Transverse colon (tissue), 4 donors: Measurements from ENCODE around the gene CREB5. TPM values are rescaled to one million over a fixed set of nuclear protein-coding genes. Genes with fewer than 3 reads are reported as not detected.

Experiments used
- DNase-seq: peaks from one replicate; pipeline ENCODE4 v3.0.0-alpha.2; 2019
- H3K27ac ChIP-seq, 4 donors: fragments of 200-600 bp; sonication (generic); 2 replicates each; pipeline ENCODE4 v1.5.1; 2016 to 2018; ENCODE audit warnings: inconsistent platforms in 4 of 4
- H3K27me3 ChIP-seq: fragments of 200-600 bp; sonication (generic); 2 replicates; pipeline ENCODE4 v1.5.1; 2017; ENCODE audit warnings: inconsistent platforms
- H3K36me3 ChIP-seq, 4 donors: fragments of 200-600 bp; sonication (generic); 2 replicates each; pipeline ENCODE4 v1.5.1; 2017 to 2019; ENCODE audit warnings: inconsistent platforms in 4 of 4
- H3K4me1 ChIP-seq, 4 donors: fragments of 200-600 bp; sonication (generic); 2 replicates each; pipeline ENCODE4 v1.5.1; 2017 to 2020; ENCODE audit warnings: inconsistent platforms in 4 of 4
- H3K4me3 ChIP-seq, 4 donors: fragments of 200-600 bp; sonication (generic); 1 replicate in 1 of 4; 2 replicates in 3 of 4; pipeline versions ENCODE4 v1.5.1 to v1.6.1; 2017 to 2019; ENCODE audit warnings: inconsistent platforms in 4 of 4
- H3K9me3 ChIP-seq, 2 donors: fragments of 200-600 bp; sonication (generic); 2 replicates each; pipeline ENCODE4 v1.5.1; 2017 to 2019; ENCODE audit warnings: inconsistent platforms in 2 of 2
- EP300 ChIP-seq: sonication (generic); formaldehyde crosslinking; IDR thresholded peaks from one replicate; pipeline ENCODE4 v1.6.1; 2017; ENCODE audit warnings: antibody characterized with exemption, low read depth
- POLR2A ChIP-seq: fragments of 450-650 bp; IDR thresholded peaks from one replicate; pipeline ENCODE4 v1.6.1; 2016; ENCODE audit warnings: antibody characterized with exemption, mild to moderate bottlenecking, moderate library complexity
- POLR2AphosphoS5 ChIP-seq, 3 donors: sonication (generic); formaldehyde crosslinking; IDR thresholded peaks; one replicate each; pipeline ENCODE4 v1.6.1; 2016; ENCODE audit warnings: antibody characterized with exemption in 3 of 3
- WGBS, 2 donors: methylation state at CpG; one replicate each; pipeline ENCODE4 v1.1.5; 2018; ENCODE audit warnings: low coverage in 1 of 2; 5-methylcytosine and 5-hydroxymethylcytosine counted together
- in situ Hi-C, 4 donors: fragments of 200-750 bp; cut with MboI; loops; one replicate each; pipeline versions ENCODE4 v1.15.0 to v1.15.1; 2017; ENCODE audit warnings: low sequenced_read_pairs in 3 of 4, low pct_ligation_motif_present in 1 of 4, low pct_unique_long_range_greater_than_20kb in 1 of 4
- intact Hi-C: fragments of 100-400 bp; cut with DNase I; formaldehyde crosslinking; loops from one replicate; pipeline ENCODE4 v1.15.1; 2023; ENCODE audit warnings: low total_unique reads
- total RNA-seq, 4 donors: library from RNA; depleted of rRNA; stranded (reverse); fragments of >200 nt; gene quantifications; one replicate each; pipeline ENCODE4 v1.1.0, GENCODE V29; 2016
- TF ChIP-seq, protein P1 (sequence below), 5 experiments: fragments of 200-600 bp in 3 of 5; fragments of 450-650 bp in 2 of 5; sonication (generic) in 3 of 5; IDR thresholded peaks; 1 replicate in 2 of 5; 2 replicates in 3 of 5; pipeline ENCODE4 v1.5.1; 2016 to 2017; ENCODE audit warnings: antibody characterized with exemption in 5 of 5, inconsistent platforms in 3 of 5, mild to moderate bottlenecking in 2 of 5, moderate library complexity in 1 of 5

Gene CREB5
- total RNA-seq, 4 donors from 2014 or later, result 3.0 to 12.2 (median 7.0) TPM

DNA sequence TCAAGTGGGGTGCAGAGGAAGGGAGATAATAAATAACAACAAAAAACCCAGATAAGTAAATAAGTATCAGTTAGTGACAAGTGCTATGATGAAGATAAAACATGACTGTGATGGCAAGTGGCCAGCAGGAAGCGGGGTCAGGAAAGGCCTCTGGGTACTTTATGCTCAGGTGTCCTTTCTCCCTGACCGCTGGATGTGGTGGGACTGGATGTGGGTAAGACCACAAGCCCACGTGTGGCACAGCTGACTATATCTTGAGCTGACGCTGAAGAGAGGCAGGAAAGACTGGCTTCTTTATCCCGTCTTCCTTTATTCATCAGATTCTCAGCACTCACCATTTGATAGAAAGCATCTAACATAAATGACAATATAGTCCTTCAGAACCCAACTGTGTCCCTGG, 87.8 kb downstream of the CREB5 start:
- no peak overlapping the region for H3K27ac ChIP-seq
- WGBS, 2 donors, result 60 to 73% methylated on average over 3 to 5 of the region's 5 CpGs

DNA sequence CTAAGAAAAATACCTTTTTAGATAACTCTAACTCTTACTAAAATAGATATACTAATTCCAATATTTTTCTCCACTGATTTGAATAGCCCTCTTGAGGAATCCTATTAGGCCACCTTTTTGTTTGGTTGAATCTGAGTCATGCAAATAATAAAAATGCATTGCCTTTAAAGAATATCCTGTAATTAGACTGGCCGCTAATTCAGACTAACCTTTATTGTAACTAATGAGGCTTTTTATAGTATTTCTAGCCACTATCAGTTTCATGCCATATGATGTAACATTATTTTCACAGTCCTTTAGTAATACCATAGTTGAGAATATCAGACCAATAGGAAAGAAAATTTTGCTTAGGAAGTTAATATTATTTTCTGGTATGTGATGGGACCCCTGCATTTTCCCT, 90.1 kb downstream of the CREB5 start:
- in situ Hi-C loops (no loop called here), intact Hi-C loops (no loop called here)
- TF ChIP-seq EP300 (no peak), POLR2AphosphoS5 (IDR thresholded peaks at IDR 0.05) (no peak), POLR2A (no peak)
- TF ChIP-seq, protein P1, sequence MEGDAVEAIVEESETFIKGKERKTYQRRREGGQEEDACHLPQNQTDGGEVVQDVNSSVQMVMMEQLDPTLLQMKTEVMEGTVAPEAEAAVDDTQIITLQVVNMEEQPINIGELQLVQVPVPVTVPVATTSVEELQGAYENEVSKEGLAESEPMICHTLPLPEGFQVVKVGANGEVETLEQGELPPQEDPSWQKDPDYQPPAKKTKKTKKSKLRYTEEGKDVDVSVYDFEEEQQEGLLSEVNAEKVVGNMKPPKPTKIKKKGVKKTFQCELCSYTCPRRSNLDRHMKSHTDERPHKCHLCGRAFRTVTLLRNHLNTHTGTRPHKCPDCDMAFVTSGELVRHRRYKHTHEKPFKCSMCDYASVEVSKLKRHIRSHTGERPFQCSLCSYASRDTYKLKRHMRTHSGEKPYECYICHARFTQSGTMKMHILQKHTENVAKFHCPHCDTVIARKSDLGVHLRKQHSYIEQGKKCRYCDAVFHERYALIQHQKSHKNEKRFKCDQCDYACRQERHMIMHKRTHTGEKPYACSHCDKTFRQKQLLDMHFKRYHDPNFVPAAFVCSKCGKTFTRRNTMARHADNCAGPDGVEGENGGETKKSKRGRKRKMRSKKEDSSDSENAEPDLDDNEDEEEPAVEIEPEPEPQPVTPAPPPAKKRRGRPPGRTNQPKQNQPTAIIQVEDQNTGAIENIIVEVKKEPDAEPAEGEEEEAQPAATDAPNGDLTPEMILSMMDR (IDR thresholded peaks at IDR 0.05), result no peak
- no peaks in the 10 kb centered on the region for H3K36me3 ChIP-seq
- no peak for DNase-seq
- WGBS, 2 donors, result 92 to 93% methylated on average over 1 of the region's 1 CpG
- H3K27me3 ChIP-seq, result no peaks in the 10 kb centered on the region
- no peak overlapping the region for H3K27ac ChIP-seq
- H3K9me3 ChIP-seq, result no peaks in the 10 kb centered on the region
- H3K4me3 ChIP-seq, result no peak overlapping the region
- no peaks in the 10 kb centered on the region for H3K4me1 ChIP-seq

More for the DNA sequence above, 87.8 kb downstream of the CREB5 start:
- no peak for DNase-seq
- Histone ChIP-seq H3K36me3 (no peaks in the 10 kb centered on the region), H3K9me3 (no peaks in the 10 kb centered on the region), H3K27me3 (no peaks in the 10 kb centered on the region), H3K4me3 (no peak overlapping the region), H3K4me1 (no peaks in the 10 kb centered on the region)
- TF ChIP-seq EP300 (no peak), POLR2A (no peak)
- in situ Hi-C loops (no loop called here), intact Hi-C loops (no loop called here)

DNA sequence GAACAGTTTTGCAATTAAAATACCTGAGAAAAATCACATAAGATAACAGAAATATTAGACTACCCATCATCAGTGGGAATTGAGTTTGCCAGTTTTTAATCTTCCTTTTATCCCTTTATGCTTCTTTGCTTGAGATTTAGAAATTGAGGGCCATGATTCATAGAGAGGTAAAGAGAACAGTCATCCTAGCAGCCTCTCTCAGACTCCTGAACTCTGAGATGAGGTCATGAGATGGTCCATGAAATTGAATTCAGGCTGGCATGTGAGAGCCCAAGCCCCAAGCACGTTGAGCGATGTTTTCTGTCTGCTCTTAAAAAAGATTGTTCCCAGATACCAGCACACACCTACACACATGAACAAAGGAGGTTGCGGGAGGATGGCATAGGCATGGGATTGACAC, 91.1 kb downstream of the CREB5 start:
- in situ Hi-C loops (no loop called here), intact Hi-C loops (no loop called here)
- H3K27ac ChIP-seq, result no peak overlapping the region
- no peak overlapping the region for H3K4me3 ChIP-seq
- H3K9me3 ChIP-seq, result no peaks in the 10 kb centered on the region
- H3K36me3 ChIP-seq, result no peaks in the 10 kb centered on the region
- WGBS, 2 donors, result 90 to 93% methylated on average over 2 to 3 of the region's 3 CpGs
- TF ChIP-seq POLR2A, result no peak
- TF ChIP-seq POLR2AphosphoS5 (IDR thresholded peaks at IDR 0.05), result no peak
- TF ChIP-seq EP300, result no peak
- TF ChIP-seq, protein P1 (IDR thresholded peaks at IDR 0.05), result no peak
- no peaks in the 10 kb centered on the region for H3K27me3 ChIP-seq
- no peaks in the 10 kb centered on the region for H3K4me1 ChIP-seq
- DNase-seq, result no peak

DNA sequence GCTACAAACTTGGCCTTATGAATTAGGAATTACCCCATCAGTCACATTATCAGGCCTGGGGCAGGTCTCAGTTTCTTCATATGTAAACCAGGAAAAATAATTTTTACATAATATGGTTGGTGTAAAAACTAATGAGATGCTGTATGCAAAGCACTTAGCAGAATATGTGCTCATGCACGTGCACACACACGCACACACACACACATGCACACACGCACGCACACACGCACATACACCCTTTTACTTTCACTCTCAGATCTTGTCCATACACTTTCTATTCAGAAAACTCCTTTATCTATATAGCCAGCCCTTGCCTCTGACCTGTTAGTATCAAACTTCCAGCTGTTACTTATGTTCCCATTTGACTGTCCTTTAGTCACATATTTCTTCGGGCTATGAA, 92.7 kb downstream of the CREB5 start:
- Histone ChIP-seq H3K4me3 (no peak overlapping the region), H3K27me3 (peaks cover 4% of the 10 kb centered on the region), H3K9me3 (no peaks in the 10 kb centered on the region), H3K27ac (no peak overlapping the region), H3K36me3 (no peaks in the 10 kb centered on the region), H3K4me1 (no peaks in the 10 kb centered on the region)
- in situ Hi-C loops (no loop called here), intact Hi-C loops (no loop called here)
- TF ChIP-seq, protein P1 (IDR thresholded peaks at IDR 0.05), result no peak
- TF ChIP-seq POLR2AphosphoS5 (IDR thresholded peaks at IDR 0.05) (no peak), POLR2A (no peak), EP300 (no peak)
- 64 to 79% methylated on average over 6 of the region's 6 CpGs for WGBS, 2 donors
- no peak for DNase-seq

DNA sequence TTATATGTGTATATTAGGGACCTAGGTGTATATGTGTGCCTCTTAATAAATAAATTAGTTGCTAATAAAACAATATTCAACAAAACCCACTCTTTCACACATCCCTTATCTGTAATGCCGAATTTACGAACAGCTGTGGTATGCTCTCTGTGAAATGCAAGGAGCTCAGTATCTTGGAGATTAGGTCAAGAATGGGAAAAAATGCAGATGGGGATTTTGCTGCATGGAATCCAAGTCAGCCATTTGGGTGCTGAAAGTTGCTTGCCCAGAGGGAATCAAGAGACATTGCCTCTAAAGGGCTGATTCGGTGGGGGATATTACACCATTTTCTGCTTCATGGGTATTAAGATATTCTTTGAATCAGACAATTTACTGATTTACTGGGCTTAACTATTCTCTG, 93.5 kb downstream of the CREB5 start:
- Histone ChIP-seq H3K36me3 (no peaks in the 10 kb centered on the region), H3K9me3 (no peaks in the 10 kb centered on the region), H3K4me1 (no peaks in the 10 kb centered on the region), H3K27me3 (peaks cover 4% of the 10 kb centered on the region), H3K27ac (no peak overlapping the region), H3K4me3 (no peak overlapping the region)
- intact Hi-C loops (no loop called here), in situ Hi-C loops (no loop called here)
- 75 to 93% methylated on average over 3 of the region's 3 CpGs for WGBS, 2 donors
- DNase-seq, result no peak
- TF ChIP-seq EP300 (no peak), POLR2A (no peak), POLR2AphosphoS5 (IDR thresholded peaks at IDR 0.05) (no peak)
- TF ChIP-seq, protein P1 (IDR thresholded peaks at IDR 0.05), result no peak
